PC-3 (cell line): ENCODE data around the gene ZNF615.

Experiments used
- CTCF ChIP-seq: fragments of 300-600 bp; sonication (generic); conservative IDR thresholded peaks from 2 replicates; pipeline ENCODE4 v1.5.1; 2017; ENCODE audit warnings: antibody characterized with exemption, low read depth, mild to moderate bottlenecking, low read length
- EZH2 ChIP-seq: fragments of 300-600 bp; sonication (generic); IDR thresholded peaks from one replicate; pipeline ENCODE4 v1.6.1; 2017; ENCODE audit warnings: antibody characterized with exemption, mild to moderate bottlenecking, low read length; ENCODE audit not compliant: unreplicated experiment
- EZH2phosphoT487 ChIP-seq: fragments of 300-600 bp; sonication (generic); IDR thresholded peaks from 2 replicates; pipeline ENCODE4 v1.6.1; 2018; ENCODE audit warnings: mild to moderate bottlenecking, antibody characterized with exemption, low read length, borderline replicate concordance

- no peak for TF ChIP-seq CTCF
- no peak for TF ChIP-seq EZH2
- TF ChIP-seq EZH2phosphoT487 = no peak
Observed at GRCh38 chr19:51970718-51971117, 37.3 kb downstream of the ZNF615 start.
